WTC11 (cell line): Measurements from ENCODE around the gene SPATA32. TPM values are rescaled to one million over a fixed set of nuclear protein-coding genes. Genes with fewer than 3 reads are reported as not detected.

ENCODE experiments used
- ATAC-seq: fragments of 200-7000 bp; cut with Tn5 transposase; 2 replicates; pipeline ENCODE4 v1.10.0; 2021; ENCODE audit warnings: mild to moderate bottlenecking, moderate library complexity
- CTCF ChIA-PET: fragments of 300-600 bp; sonication (Branson Sonifier 250); formaldehyde crosslinking; loops from one replicate; lab custom pipeline; 2021; ENCODE audit warnings: antibody characterized with exemption; lab: Charles Lee
- POLR2A ChIA-PET: fragments of 350-600 bp; sonication (Branson Sonifier 250); formaldehyde crosslinking; loops from one replicate; lab custom pipeline; 2021; ENCODE audit warnings: antibody characterized with exemption; lab: Charles Lee
- DNase-seq: peaks from one replicate; pipeline ENCODE4 v3.0.0; 2021; ENCODE audit warnings: low spot score
- H3K27ac Mint-ChIP-seq: 2 replicates; pipeline ENCODE4 v1.8.0; 2021; ENCODE audit warnings: mixed read lengths
- H3K27me3 Mint-ChIP-seq: 2 replicates; pipeline ENCODE4 v1.8.0; 2021; ENCODE audit warnings: low read depth, mild to moderate bottlenecking, moderate library complexity, mixed read lengths
- H3K36me3 Mint-ChIP-seq: 2 replicates; pipeline ENCODE4 v1.8.0; 2021; ENCODE audit warnings: mixed read lengths
- H3K4me1 Mint-ChIP-seq: 2 replicates; pipeline ENCODE4 v1.8.0; 2022; ENCODE audit warnings: mixed read lengths
- H3K4me3 Mint-ChIP-seq: 2 replicates; pipeline ENCODE4 v1.8.0; 2021; ENCODE audit warnings: mild to moderate bottlenecking, moderate library complexity, mixed read lengths
- H3K9me3 Mint-ChIP-seq: 2 replicates; pipeline ENCODE4 v1.8.0; 2021; ENCODE audit warnings: mixed read lengths
- ATF1 ChIP-seq: sonication (generic); formaldehyde crosslinking; IDR thresholded peaks from 2 replicates; pipeline ENCODE4 v1.8.1; 2023; ENCODE audit warnings: mild to moderate bottlenecking, moderate library complexity, missing genetic modification reagents
- CBFB ChIP-seq: sonication (generic); formaldehyde crosslinking; IDR thresholded peaks from 2 replicates; pipeline ENCODE4 v1.8.1; 2022; ENCODE audit warnings: mild to moderate bottlenecking, low read depth, missing genetic modification reagents
- ELF4 ChIP-seq: sonication (generic); formaldehyde crosslinking; IDR thresholded peaks from 2 replicates; pipeline ENCODE4 v1.8.1; 2022; ENCODE audit warnings: low read depth, mild to moderate bottlenecking, moderate library complexity, missing genetic modification reagents
- ESRRA ChIP-seq: sonication (generic); formaldehyde crosslinking; IDR thresholded peaks from 2 replicates; pipeline ENCODE4 v1.8.1; 2022; ENCODE audit warnings: mild to moderate bottlenecking, missing genetic modification reagents, borderline replicate concordance
- ETV6 ChIP-seq: sonication (generic); formaldehyde crosslinking; IDR thresholded peaks from 2 replicates; pipeline ENCODE4 v1.8.1; 2022; ENCODE audit warnings: mild to moderate bottlenecking, missing genetic modification reagents
- FOXJ3 ChIP-seq: sonication (generic); formaldehyde crosslinking; IDR thresholded peaks from 2 replicates; pipeline ENCODE4 v1.9.0; 2021; ENCODE audit warnings: missing genetic modification reagents, mild to moderate bottlenecking, borderline replicate concordance
- FOXK1 ChIP-seq: sonication (generic); formaldehyde crosslinking; IDR thresholded peaks from 2 replicates; pipeline ENCODE4 v1.8.0; 2022; ENCODE audit warnings: mild to moderate bottlenecking, moderate library complexity, missing genetic modification reagents
- JAZF1 ChIP-seq: fragments of 250-450 bp; sonication (Bioruptor Pico); IDR thresholded peaks from 2 replicates; pipeline ENCODE4 v1.9.0; 2021; ENCODE audit warnings: moderate library complexity, mild to moderate bottlenecking, inconsistent platforms
- MAX ChIP-seq: sonication (generic); formaldehyde crosslinking; IDR thresholded peaks from 2 replicates; pipeline ENCODE4 v1.8.0; 2022; ENCODE audit warnings: mild to moderate bottlenecking, missing genetic modification reagents
- MXD4 ChIP-seq: fragments of 250-450 bp; sonication (Bioruptor Pico); IDR thresholded peaks from 2 replicates; pipeline ENCODE4 v1.8.0; 2021; ENCODE audit warnings: mild to moderate bottlenecking, moderate library complexity, borderline replicate concordance
- NFE2L1 ChIP-seq: sonication (generic); formaldehyde crosslinking; IDR thresholded peaks from 2 replicates; pipeline ENCODE4 v1.8.1; 2023; ENCODE audit warnings: missing genetic modification reagents
- NR1H2 ChIP-seq: sonication (generic); formaldehyde crosslinking; IDR thresholded peaks from 2 replicates; pipeline ENCODE4 v1.9.0; 2021; ENCODE audit warnings: mild to moderate bottlenecking, moderate library complexity, missing genetic modification reagents
- OVOL2 ChIP-seq: fragments of 250-450 bp; sonication (Bioruptor Pico); IDR thresholded peaks from 2 replicates; pipeline ENCODE4 v1.9.0; 2021; ENCODE audit warnings: mild to moderate bottlenecking, borderline replicate concordance
- SMAD4 ChIP-seq: sonication (generic); formaldehyde crosslinking; IDR thresholded peaks from 2 replicates; pipeline ENCODE4 v1.8.0; 2022; ENCODE audit warnings: mild to moderate bottlenecking, missing genetic modification reagents
- TP53 ChIP-seq: sonication (generic); formaldehyde crosslinking; IDR thresholded peaks from 2 replicates; pipeline ENCODE4 v1.8.1; 2023; ENCODE audit warnings: mild to moderate bottlenecking, missing genetic modification reagents
- ZNF121 ChIP-seq: sonication (generic); formaldehyde crosslinking; IDR thresholded peaks from 2 replicates; pipeline ENCODE4 v1.8.0; 2023; ENCODE audit warnings: missing genetic modification reagents
- ZNF138 ChIP-seq: sonication (generic); formaldehyde crosslinking; conservative IDR thresholded peaks from 2 replicates; pipeline ENCODE4 v1.8.1; 2022; ENCODE audit warnings: mild to moderate bottlenecking, moderate library complexity, missing genetic modification reagents
- ZNF219 ChIP-seq: sonication (generic); formaldehyde crosslinking; IDR thresholded peaks from 2 replicates; pipeline ENCODE4 v1.8.0; 2023; ENCODE audit warnings: missing genetic modification reagents, mild to moderate bottlenecking, borderline replicate concordance
- ZNF396 ChIP-seq: fragments of 250-450 bp; sonication (Bioruptor Pico); IDR thresholded peaks from 2 replicates; pipeline ENCODE4 v1.8.0; 2021; ENCODE audit warnings: mild to moderate bottlenecking, moderate library complexity, borderline replicate concordance
- ZNF423 ChIP-seq: fragments of 250-450 bp; sonication (Bioruptor Pico); IDR thresholded peaks from 2 replicates; pipeline ENCODE4 v2.1.2; 2022; ENCODE audit warnings: mild to moderate bottlenecking, moderate library complexity
- ZNF512 ChIP-seq: sonication (generic); formaldehyde crosslinking; IDR thresholded peaks from 2 replicates; pipeline ENCODE4 v1.8.1; 2022; ENCODE audit warnings: missing genetic modification reagents, borderline replicate concordance
- total RNA-seq: library from RNA; stranded (reverse); gene quantifications from 3 replicates; pipeline ENCODE4 v1.2.3, GENCODE V29; 2021

The SPATA32 gene
- total RNA-seq, 1 experiment from 2014 or later, result 0.15 TPM

- no peak for TF ChIP-seq ZNF512 (CRISPR knock-in tag)
These were observed 33.8 kb downstream of the SPATA32 start (continued) for GRCh38 chr17:45227926-45228762.

GRCh38 chr17:45227101-45227925 is 34.6 kb downstream of the SPATA32 start:
- DNase-seq (no peak), ATAC-seq (no peak)
- peaks cover 24% of the 10 kb centered on the region for H3K4me1 Mint-ChIP-seq
- TF ChIP-seq SMAD4 (CRISPR knock-in tag) (no peak), ETV6 (CRISPR knock-in tag) (no peak), MAX (CRISPR knock-in tag) (no peak), NFE2L1 (CRISPR knock-in tag) (no peak), ATF1 (CRISPR knock-in tag) (no peak), ZNF138 (CRISPR knock-in tag) (no peak), OVOL2 (CRISPR knock-in tag) (no peak), FOXK1 (CRISPR knock-in tag) (no peak), TP53 (CRISPR knock-in tag) (no peak), ZNF219 (CRISPR knock-in tag) (no peak), ELF4 (CRISPR knock-in tag) (no peak), ZNF423 (CRISPR knock-in tag) (no peak), NR1H2 (CRISPR knock-in tag) (no peak), ZNF396 (CRISPR knock-in tag) (no peak), FOXJ3 (CRISPR knock-in tag) (no peak), JAZF1 (CRISPR knock-in tag) (no peak), ZNF121 (CRISPR knock-in tag) (no peak)
- H3K27me3 Mint-ChIP-seq, result peaks cover 38% of the 10 kb centered on the region
- no peaks in the 10 kb centered on the region for H3K9me3 Mint-ChIP-seq
- no peaks in the 10 kb centered on the region for H3K36me3 Mint-ChIP-seq
- CTCF ChIA-PET, result interaction anchor here (1.9 to 9.8 kb wide), 6 partner anchors 9 to 92 kb away, joined by 6 to 179 read pairs (median 68); partner anchors contain the start of gene ACBD4
- H3K27ac Mint-ChIP-seq, result no peak overlapping the region
- H3K4me3 Mint-ChIP-seq, result no peak overlapping the region
- POLR2A ChIA-PET, result no interaction called here

- H3K27ac Mint-ChIP-seq, result no peak overlapping the region
- no peak for ATAC-seq
- peaks cover 35% of the 10 kb centered on the region for H3K27me3 Mint-ChIP-seq
- DNase-seq, result no peak
- TF ChIP-seq CBFB (CRISPR knock-in tag) (no peak), ESRRA (no peak), JAZF1 (CRISPR knock-in tag) (no peak), MXD4 (CRISPR knock-in tag) (no peak)
- TF ChIP-seq, all 79 proteins: peak for 0
- H3K4me1 Mint-ChIP-seq, result peaks cover 24% of the 10 kb centered on the region
- no peaks in the 10 kb centered on the region for H3K9me3 Mint-ChIP-seq
- no peak overlapping the region for H3K4me3 Mint-ChIP-seq
- CTCF ChIA-PET, result interaction anchor here (1.1 to 4.8 kb wide), 5 partner anchors 10 to 91 kb away, joined by 4 to 27 read pairs (median 5); partner anchors contain the start of gene ACBD4
- POLR2A ChIA-PET, result no interaction called here
- H3K36me3 Mint-ChIP-seq, result no peaks in the 10 kb centered on the region
These were observed 35.3 kb downstream of the SPATA32 start for GRCh38 chr17:45226576-45226975.
